Psoas muscle (tissue), 8 donors: ENCODE data around the gene UBE2E2. TPM values are rescaled to one million over a fixed set of nuclear protein-coding genes. Genes with fewer than 3 reads are reported as not detected.

Experiments
- ATAC-seq, 4 donors: fragments of 200-7000 bp; cut with Tn5 transposase; one replicate each; pipeline ENCODE4 v1.9.1; 2020; ENCODE audit warnings: moderate library complexity in 3 of 4, mild to moderate bottlenecking in 2 of 4
- DNase-seq, 2 donors: peaks; one replicate each; pipeline ENCODE4 v3.0.0-alpha.2; 2020
- H3K27ac ChIP-seq: fragments of 200-600 bp; one replicate; pipeline ENCODE4 v1.8.0; 2022
- H3K27me3 ChIP-seq, 3 donors: fragments of 200-600 bp in 1 of 3; one replicate each; pipeline versions ENCODE4 v1.6.1 to v1.8.0; 2013 to 2022; ENCODE audit warnings: low read length in 2 of 3, mild to moderate bottlenecking in 2 of 3, moderate library complexity in 1 of 3; ENCODE audit not compliant: insufficient read depth in 3 of 3
- H3K36me3 ChIP-seq, 2 donors: fragments of 200-600 bp in 1 of 2; one replicate each; pipeline versions ENCODE4 v1.6.1 to v1.8.0; 2013 to 2022; ENCODE audit warnings: low read depth in 1 of 2, mild to moderate bottlenecking in 1 of 2, moderate library complexity in 1 of 2; ENCODE audit not compliant: insufficient read depth in 1 of 2
- H3K4me1 ChIP-seq: fragments of 200-600 bp; one replicate; pipeline ENCODE4 v1.8.0; 2022
- H3K4me3 ChIP-seq: fragments of 200-600 bp; one replicate; pipeline ENCODE4 v1.8.0; 2022; ENCODE audit warnings: mild to moderate bottlenecking
- H3K9me3 ChIP-seq: fragments of 200-600 bp; one replicate; pipeline ENCODE4 v1.8.0; 2022
- CTCF ChIP-seq: fragments of 200-600 bp; IDR thresholded peaks from one replicate; pipeline ENCODE4 v1.8.0; 2022; ENCODE audit warnings: antibody characterized with exemption
- WGBS, 3 donors: extraction: QIAGEN DNeasy Blood & Tissue Kit; methylation state at CpG; one replicate each; pipeline versions ENCODE4 v1.1.6 to v1.1.7; 2013; 5-methylcytosine and 5-hydroxymethylcytosine counted together
- intact Hi-C, 2 donors: fragments of 100-400 bp; cut with DNase I; formaldehyde crosslinking; loops; one replicate each; pipeline versions ENCODE4 v1.11.0 to v1.14.2; 2022
- polyA plus RNA-seq, 3 donors: library from polyadenylated mRNA; stranded (reverse); fragments of 200-250 nt; gene quantifications; one replicate each; pipeline ENCODE4 v1.2.3, GENCODE V29; 2013
- total RNA-seq, 4 donors: library from RNA; stranded (reverse); fragmentation: NEBNext Ultra II Directional in 2 of 4; extraction: Animal tissue kit (Norgen Biotek cat#: 25700) in 2 of 4; gene quantifications; one replicate each; pipeline versions ENCODE4 v1.2.1 to v1.2.4, GENCODE V29; 2021 to 2023
- donor health status: healthy with polysubstance abuse.
- donor health status: DM: no; HTN: no; CAD: no; lungs with moderate emphysema.
- donor health status: Bipolar disorder and iron deficiency.
- donor health status: healthy.
- donor health status: DM: yes; HTN: yes; CAD: no.
- donor health status: DM: no; HTN: no; CAD: no.
- donor health status: DM: no; HTN: no; CAD: no.
- donor health status: DM: yes; HTN: yes; CAD: no.

Gene UBE2E2
- total and polyA plus RNA-seq, 7 donors, result 12.9 to 38.2 (median 34.0) TPM

GRCh38 chr3:23565041-23565775 is 362.1 kb downstream of the UBE2E2 start:
- intact Hi-C loops, result no loop called here
- Histone ChIP-seq H3K4me1 (peaks cover 14% of the 10 kb centered on the region), H3K27me3 (no peaks in the 10 kb centered on the region), H3K36me3 (no peaks in the 10 kb centered on the region), H3K9me3 (no peaks in the 10 kb centered on the region), H3K4me3 (no peak overlapping the region), H3K27ac (no peak overlapping the region)
- no peak for ATAC-seq
- 77 to 79% (median 77%) methylated on average over 5 of the region's 5 CpGs for WGBS, 3 donors
- DNase-seq, result no peak
- no peak for TF ChIP-seq CTCF

- no peaks in the 10 kb centered on the region for H3K9me3 ChIP-seq
- TF ChIP-seq CTCF, result no peak
- no peak overlapping the region for H3K4me3 ChIP-seq
- H3K36me3 ChIP-seq, result no peaks in the 10 kb centered on the region
- no peak for ATAC-seq
- intact Hi-C loops, result no loop called here
- DNase-seq, result no peak
- 56 to 84% (median 64%) methylated on average over 2 of the region's 2 CpGs for WGBS, 3 donors
- no peaks in the 10 kb centered on the region for H3K27me3 ChIP-seq
- peaks cover 14% of the 10 kb centered on the region for H3K4me1 ChIP-seq
- no peak overlapping the region for H3K27ac ChIP-seq
Measured at GRCh38 chr3:23566499-23566898, 363.4 kb downstream of the UBE2E2 start.

DNA sequence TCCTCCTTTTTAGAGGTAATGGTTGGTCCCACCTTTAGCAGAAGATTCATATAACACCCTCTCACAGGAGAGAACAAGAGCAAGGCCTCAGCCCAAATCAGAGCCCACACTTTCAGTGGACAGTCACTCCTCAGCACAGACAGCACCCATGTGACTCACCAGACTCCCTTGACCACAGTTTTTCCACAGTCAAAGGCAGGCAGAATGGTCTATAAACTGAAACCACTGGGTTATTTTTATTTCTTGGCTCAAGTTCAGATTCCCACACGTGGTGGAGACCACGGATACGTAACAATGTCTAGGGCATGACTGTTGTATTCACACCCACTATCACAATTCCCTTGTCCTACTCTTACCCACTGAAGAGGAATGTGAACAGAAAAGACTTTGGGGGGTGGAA is 364.8 kb downstream of the UBE2E2 start:
- Histone ChIP-seq H3K36me3 (no peaks in the 10 kb centered on the region), H3K4me3 (no peak overlapping the region), H3K4me1 (peaks cover 14% of the 10 kb centered on the region), H3K27ac (no peak overlapping the region), H3K9me3 (no peaks in the 10 kb centered on the region), H3K27me3 (no peaks in the 10 kb centered on the region)
- WGBS, 3 donors, result 1 to 23% (median 7%) methylated on average over 3 of the region's 3 CpGs
- ATAC-seq (peak; percentile 71 to 87 (median 80)), DNase-seq (no peak)
- intact Hi-C loops, result no loop called here
- TF ChIP-seq CTCF, result no peak

DNA sequence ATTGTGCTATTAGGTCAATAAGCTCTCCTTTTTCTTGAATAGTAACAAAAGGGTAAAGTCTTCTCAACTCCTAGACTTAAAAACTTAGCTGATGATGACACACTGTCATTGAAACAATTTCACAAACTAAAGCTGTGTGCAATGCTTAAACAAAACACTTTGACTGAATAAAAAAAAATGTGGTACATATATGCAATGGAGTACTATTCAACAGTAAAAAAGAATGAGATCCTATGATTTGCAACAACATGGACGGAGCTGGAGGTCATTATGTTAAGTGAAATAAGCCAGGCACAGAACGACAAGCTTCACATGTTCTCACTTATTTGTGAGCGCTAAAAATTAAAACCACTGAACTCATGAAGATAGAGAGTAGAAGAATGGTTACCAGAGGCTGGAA is 370.7 kb downstream of the UBE2E2 start:
- Histone ChIP-seq H3K27me3 (no peaks in the 10 kb centered on the region), H3K27ac (no peak overlapping the region), H3K9me3 (no peaks in the 10 kb centered on the region), H3K36me3 (no peaks in the 10 kb centered on the region), H3K4me3 (no peak overlapping the region), H3K4me1 (peaks cover 8% of the 10 kb centered on the region)
- 96 to 97% (median 97%) methylated on average over 3 of the region's 3 CpGs for WGBS, 3 donors
- DNase-seq (no peak), ATAC-seq (no peak)
- intact Hi-C loops, result no loop called here
- TF ChIP-seq CTCF, result no peak

DNA sequence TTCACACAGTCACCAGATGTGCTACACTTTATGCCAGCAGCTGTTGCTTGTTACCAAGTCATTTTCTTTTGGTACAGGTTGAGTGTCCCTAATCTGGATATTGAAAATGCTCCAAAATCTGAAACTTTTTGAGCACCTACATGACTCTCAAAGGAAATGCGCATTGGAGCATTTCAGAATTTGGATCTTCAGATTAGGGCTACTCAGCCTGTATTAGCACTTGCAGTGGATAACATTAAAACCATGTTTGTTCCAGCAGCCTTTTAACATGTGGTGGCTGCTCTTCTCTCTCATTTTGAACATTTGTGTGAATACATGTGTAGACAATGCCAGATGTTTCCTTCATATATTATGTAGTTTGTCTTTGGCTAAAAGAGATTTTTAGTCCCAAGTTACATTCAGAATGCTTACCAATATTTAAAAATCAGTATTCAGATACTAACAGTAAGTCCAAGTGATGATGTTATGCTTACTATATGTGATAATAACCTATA is 371.7 kb downstream of the UBE2E2 start:
- DNase-seq (no peak), ATAC-seq (no peak)
- no peaks in the 10 kb centered on the region for H3K9me3 ChIP-seq
- TF ChIP-seq CTCF, result no peak
- 88 to 100% (median 94%) methylated on average over 1 of the region's 1 CpG for WGBS, 3 donors
- no peak overlapping the region for H3K4me3 ChIP-seq
- no peaks in the 10 kb centered on the region for H3K36me3 ChIP-seq
- H3K27ac ChIP-seq, result no peak overlapping the region
- H3K4me1 ChIP-seq, result peaks cover 8% of the 10 kb centered on the region
- H3K27me3 ChIP-seq, result no peaks in the 10 kb centered on the region
- intact Hi-C loops, result no loop called here
